Dendritic cell treated with granulocyte-macrophage colony-stimulating factor and Interleukin-4, amounts not matched to agents 40 ng/mL and 50 ng/mL, for 4 days (primary cell): ENCODE results near the gene PERM1.
"Not testable (repeated sequence)": the region's sequence is repeated elsewhere in the genome, so short reads cannot be mapped to it uniquely, and the experiment has no call there.

Experiments used
- H3K27ac Mint-ChIP-seq: one replicate; pipeline ENCODE4 v1.8.0; 2022; ENCODE audit warnings: mild to moderate bottlenecking, mixed read lengths
- H3K27me3 Mint-ChIP-seq: one replicate; pipeline ENCODE4 v1.8.0; 2022; ENCODE audit warnings: mild to moderate bottlenecking, mixed read lengths
- H3K36me3 Mint-ChIP-seq: one replicate; pipeline ENCODE4 v1.8.0; 2022; ENCODE audit warnings: low read depth, mixed read lengths
- H3K4me1 Mint-ChIP-seq: one replicate; pipeline ENCODE4 v1.8.0; 2022; ENCODE audit warnings: low read depth, mixed read lengths
- H3K4me3 Mint-ChIP-seq: one replicate; pipeline ENCODE4 v1.8.0; 2022; ENCODE audit warnings: mild to moderate bottlenecking, moderate library complexity, mixed read lengths
- H3K9me3 Mint-ChIP-seq: one replicate; pipeline ENCODE4 v1.8.0; 2022; ENCODE audit warnings: mixed read lengths
- intact Hi-C: fragments of 100-400 bp; cut with micrococcal nuclease; formaldehyde crosslinking; loops from one replicate; pipeline ENCODE4 v1.15.0; 2022

PERM1 gene

GRCh38 chr1:997713-997992 is 15.8 kb upstream of the PERM1 start:
- Mint-ChIP-seq H3K9me3 (peaks cover 1% of the 10 kb centered on the region), H3K4me3 (no peak overlapping the region), H3K36me3 (no peaks in the 10 kb centered on the region), H3K4me1 (peaks cover 14% of the 10 kb centered on the region), H3K27me3 (peaks cover 80% of the 10 kb centered on the region), H3K27ac (no peak overlapping the region)
- intact Hi-C loops = no loop called here

DNA sequence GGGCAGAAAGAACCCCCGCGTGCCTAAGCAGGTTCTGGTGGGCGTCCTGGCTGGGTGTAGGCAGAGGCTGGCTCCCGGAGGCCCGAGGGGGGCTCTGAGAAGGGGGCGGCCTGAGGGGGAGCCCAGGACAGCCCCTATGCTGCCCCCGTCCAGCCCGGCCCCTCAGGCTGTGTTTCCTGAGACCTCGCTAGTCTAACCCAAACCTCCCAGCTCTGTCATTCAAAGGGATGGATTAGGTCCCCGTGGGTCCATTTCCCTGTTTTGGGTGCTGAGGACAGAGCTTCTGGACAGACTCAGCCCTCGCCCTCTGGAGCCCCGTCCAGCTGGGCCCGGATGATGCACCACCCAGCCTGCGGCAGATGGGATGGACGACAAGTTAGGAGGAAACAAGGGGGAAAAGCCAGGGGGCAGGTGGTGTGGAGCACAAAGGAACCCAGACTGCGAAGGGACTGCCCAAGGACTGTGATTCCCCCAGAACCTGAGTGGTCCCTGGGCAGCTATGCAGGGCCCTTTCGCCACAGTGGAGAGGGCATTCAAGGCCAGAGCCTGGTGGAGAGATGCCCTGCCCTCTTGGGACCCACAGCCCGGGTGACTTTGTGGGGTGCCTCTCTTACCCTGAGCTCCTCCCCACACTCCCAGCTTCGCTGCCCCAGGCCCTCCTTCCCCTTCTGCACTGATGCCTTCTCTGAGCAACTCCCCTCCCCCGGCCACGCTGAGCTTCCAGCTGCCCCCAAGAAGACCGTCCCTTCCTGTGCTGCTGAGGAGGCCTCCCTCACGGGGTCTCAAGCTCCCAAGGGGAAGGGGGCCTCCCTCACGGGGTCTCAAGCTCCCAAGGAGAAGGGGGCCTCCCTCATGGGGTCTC is 15.2 kb upstream of the PERM1 start:
- Mint-ChIP-seq H3K4me1 (peaks cover 13% of the 10 kb centered on the region), H3K27ac (no peak overlapping the region), H3K27me3 (peaks cover 78% of the 10 kb centered on the region), H3K36me3 (no peaks in the 10 kb centered on the region), H3K9me3 (peaks cover 7% of the 10 kb centered on the region), H3K4me3 (no peak overlapping the region)
- intact Hi-C loops = no loop called here

DNA sequence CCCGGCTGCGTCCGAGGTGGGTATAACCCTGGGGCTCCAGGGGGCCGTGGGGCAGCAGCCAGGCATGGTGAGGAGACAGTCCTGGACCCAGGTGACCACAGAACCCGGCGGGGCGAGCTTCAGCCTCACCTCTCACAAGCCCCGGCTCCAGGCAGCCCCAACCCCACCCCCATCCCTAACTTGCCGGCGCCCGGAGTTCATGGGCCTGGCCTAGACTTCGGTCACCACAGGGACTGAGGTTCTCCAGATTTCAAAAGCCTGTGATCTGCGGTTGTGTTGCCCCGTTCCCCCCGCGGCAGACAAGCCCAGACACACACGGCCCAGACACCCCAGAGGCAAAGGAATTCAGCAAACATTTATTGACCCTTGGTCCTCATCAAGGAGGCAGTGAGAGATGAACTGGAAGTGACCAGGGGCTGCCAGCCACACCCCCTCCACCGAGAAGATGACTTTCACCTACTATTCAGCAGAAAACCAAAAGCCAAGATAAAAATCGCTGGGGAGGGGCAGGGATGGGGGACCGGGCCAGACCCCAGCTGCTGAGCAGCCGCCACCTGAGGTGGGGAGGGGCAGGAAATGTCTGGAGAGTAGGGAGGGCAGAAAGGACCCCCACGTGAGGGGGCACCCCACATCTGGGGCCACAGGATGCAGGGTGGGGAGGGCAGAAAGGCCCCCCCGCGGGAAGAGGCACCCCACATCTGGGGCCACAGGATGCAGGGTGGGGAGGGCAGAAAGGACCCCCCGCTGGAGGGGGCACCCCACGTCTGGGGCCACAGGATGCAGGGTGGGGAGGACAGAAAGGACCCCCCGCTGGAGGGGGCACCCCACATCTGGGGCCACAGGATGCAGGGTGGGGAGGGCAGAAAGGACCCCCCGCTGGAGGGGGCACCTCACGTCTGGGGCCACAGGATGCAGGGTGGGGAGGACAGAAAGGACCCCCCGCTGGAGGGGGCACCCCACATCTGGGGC is 14.1 kb upstream of the PERM1 start:
- H3K36me3 Mint-ChIP-seq = no peaks in the 10 kb centered on the region
- no peak overlapping the region for H3K27ac Mint-ChIP-seq
- H3K4me3 Mint-ChIP-seq = no peak overlapping the region
- peaks cover 82% of the 10 kb centered on the region for H3K27me3 Mint-ChIP-seq
- intact Hi-C loops = no loop called here
- H3K4me1 Mint-ChIP-seq = peaks cover 6% of the 10 kb centered on the region
- H3K9me3 Mint-ChIP-seq = peaks cover 13% of the 10 kb centered on the region

DNA sequence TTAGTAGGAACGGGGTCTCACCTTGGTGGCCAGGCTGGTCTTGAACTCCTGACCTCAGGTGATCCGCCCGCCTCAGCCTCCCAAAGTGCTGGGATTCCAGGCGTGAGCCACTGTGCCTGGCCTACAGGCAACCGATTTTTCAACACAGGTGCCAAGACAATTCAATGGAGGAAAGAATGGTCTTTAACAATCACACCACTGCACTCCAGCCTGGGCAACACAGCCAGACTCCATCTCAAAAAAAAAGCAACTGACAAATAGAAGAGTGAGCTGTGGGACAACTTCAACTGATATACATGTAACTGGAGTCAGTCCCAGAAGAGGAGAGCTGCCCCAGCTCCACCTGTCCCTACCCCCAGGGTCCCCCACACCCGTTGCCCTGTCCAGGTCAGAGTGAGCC is 12.7 kb upstream of the PERM1 start:
- H3K4me1 Mint-ChIP-seq, H3K4me3 Mint-ChIP-seq, H3K36me3 Mint-ChIP-seq, H3K27ac Mint-ChIP-seq, intact Hi-C loops: not testable (repeated sequence)
- Mint-ChIP-seq H3K27me3 (peaks cover 86% of the 10 kb centered on the region), H3K9me3 (peaks cover 13% of the 10 kb centered on the region)

DNA sequence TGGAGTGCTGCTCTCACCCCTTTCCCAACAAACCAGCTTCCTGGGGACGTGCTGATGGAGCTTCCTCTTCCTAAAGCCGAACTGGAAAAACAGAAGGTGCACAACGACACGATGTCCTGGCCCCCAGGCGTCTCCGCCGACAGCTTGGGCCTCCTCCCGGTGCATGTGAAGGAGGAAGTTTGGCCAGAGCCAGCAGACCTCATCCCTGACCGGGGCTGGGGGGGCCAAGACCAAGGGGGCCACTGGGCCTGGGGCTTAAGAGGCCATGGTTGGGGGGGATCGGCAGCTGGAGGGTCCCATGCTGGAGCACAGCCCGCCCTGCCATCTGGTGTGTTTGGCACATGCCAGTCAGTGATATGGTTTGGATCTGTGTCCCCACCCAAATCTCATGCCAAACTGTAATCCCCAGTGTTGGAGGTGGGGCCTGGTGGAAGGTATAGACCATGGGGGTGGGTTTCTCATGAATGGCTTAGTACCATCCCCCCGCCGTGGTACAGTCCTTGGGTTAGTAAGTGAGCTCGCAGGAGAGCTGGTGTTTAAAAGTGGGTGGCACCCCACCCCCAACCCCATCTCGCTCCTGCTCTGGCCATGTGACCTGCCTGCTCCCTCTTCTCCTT is 11.6 kb upstream of the PERM1 start:
- Mint-ChIP-seq H3K36me3 (no peaks in the 10 kb centered on the region), H3K4me3 (no peak overlapping the region), H3K9me3 (peaks cover 13% of the 10 kb centered on the region), H3K27me3 (peaks cover 93% of the 10 kb centered on the region), H3K27ac (no peak overlapping the region), H3K4me1 (no peaks in the 10 kb centered on the region)
- intact Hi-C loops = no loop called here

DNA sequence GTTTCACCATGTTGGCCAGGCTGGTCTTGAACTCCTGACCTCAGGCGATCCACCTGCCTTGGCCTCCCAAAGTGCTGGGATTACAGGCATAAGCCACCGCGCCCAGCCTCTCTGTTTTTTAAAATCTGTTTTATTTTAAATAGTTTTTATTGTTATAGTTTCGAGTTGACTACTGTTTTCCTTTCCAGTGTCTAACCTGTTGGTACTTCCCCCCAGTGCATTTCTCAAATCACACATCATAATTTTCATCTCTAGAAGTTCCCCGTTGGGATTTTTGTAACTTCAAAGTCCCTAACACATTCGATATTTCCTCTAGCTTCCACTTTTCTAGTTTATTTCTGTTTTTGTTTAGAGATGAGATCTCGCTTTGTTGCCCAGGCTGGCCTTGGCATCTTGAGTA is 10.5 kb upstream of the PERM1 start:
- no peak overlapping the region for H3K27ac Mint-ChIP-seq
- H3K36me3 Mint-ChIP-seq = no peaks in the 10 kb centered on the region
- H3K27me3 Mint-ChIP-seq = peaks cover 93% of the 10 kb centered on the region
- intact Hi-C loops = no loop called here
- no peaks in the 10 kb centered on the region for H3K4me1 Mint-ChIP-seq
- no peak overlapping the region for H3K4me3 Mint-ChIP-seq
- H3K9me3 Mint-ChIP-seq = peaks cover 13% of the 10 kb centered on the region

GRCh38 chr1:991895-992294 is 10.0 kb upstream of the PERM1 start:
- no peak overlapping the region for H3K27ac Mint-ChIP-seq
- no peaks in the 10 kb centered on the region for H3K36me3 Mint-ChIP-seq
- no peaks in the 10 kb centered on the region for H3K4me1 Mint-ChIP-seq
- H3K27me3 Mint-ChIP-seq = peaks cover 90% of the 10 kb centered on the region
- no peak overlapping the region for H3K4me3 Mint-ChIP-seq
- H3K9me3 Mint-ChIP-seq = peaks cover 13% of the 10 kb centered on the region
- intact Hi-C loops = no loop called here

- H3K27me3 Mint-ChIP-seq = peaks cover 92% of the 10 kb centered on the region
- H3K4me3 Mint-ChIP-seq, intact Hi-C loops, H3K36me3 Mint-ChIP-seq, H3K27ac Mint-ChIP-seq, H3K4me1 Mint-ChIP-seq: not testable (repeated sequence)
- peaks cover 13% of the 10 kb centered on the region for H3K9me3 Mint-ChIP-seq
Observed at GRCh38 chr1:991275-991674, 9.4 kb upstream of the PERM1 start.

- H3K4me3 Mint-ChIP-seq, H3K4me1 Mint-ChIP-seq, H3K36me3 Mint-ChIP-seq, H3K27ac Mint-ChIP-seq, intact Hi-C loops: not testable (repeated sequence)
- Mint-ChIP-seq H3K27me3 (peaks cover 85% of the 10 kb centered on the region), H3K9me3 (peaks cover 13% of the 10 kb centered on the region)
Observed at GRCh38 chr1:988061-988460, 6.2 kb upstream of the PERM1 start.

GRCh38 chr1:985126-985525 is 3.2 kb upstream of the PERM1 start:
- Mint-ChIP-seq H3K36me3 (no peaks in the 10 kb centered on the region), H3K9me3 (no peaks in the 10 kb centered on the region), H3K27me3 (peaks cover 77% of the 10 kb centered on the region), H3K4me3 (no peak overlapping the region), H3K4me1 (no peaks in the 10 kb centered on the region), H3K27ac (no peak overlapping the region)
- intact Hi-C loops = loop anchor here (2.0 kb wide), 1 partner anchor 80 kb away; no protein-coding TSS in a partner anchor

- Mint-ChIP-seq H3K9me3 (no peaks in the 10 kb centered on the region), H3K4me1 (no peaks in the 10 kb centered on the region), H3K27ac (no peak overlapping the region), H3K36me3 (no peaks in the 10 kb centered on the region), H3K4me3 (no peak overlapping the region), H3K27me3 (peaks cover 73% of the 10 kb centered on the region)
- intact Hi-C loops = loop anchor here (2.0 kb wide), 1 partner anchor 80 kb away; no protein-coding TSS in a partner anchor
Observed at GRCh38 chr1:984476-984814, 2.6 kb upstream of the PERM1 start.

GRCh38 chr1:983798-984475 is 2.0 kb upstream of the PERM1 start:
- H3K4me3 Mint-ChIP-seq = no peak overlapping the region
- H3K36me3 Mint-ChIP-seq = no peaks in the 10 kb centered on the region
- no peaks in the 10 kb centered on the region for H3K9me3 Mint-ChIP-seq
- no peaks in the 10 kb centered on the region for H3K4me1 Mint-ChIP-seq
- no peak overlapping the region for H3K27ac Mint-ChIP-seq
- intact Hi-C loops = loop anchor here (2.0 kb wide), 1 partner anchor 81 kb away; no protein-coding TSS in a partner anchor
- H3K27me3 Mint-ChIP-seq = peaks cover 71% of the 10 kb centered on the region

DNA sequence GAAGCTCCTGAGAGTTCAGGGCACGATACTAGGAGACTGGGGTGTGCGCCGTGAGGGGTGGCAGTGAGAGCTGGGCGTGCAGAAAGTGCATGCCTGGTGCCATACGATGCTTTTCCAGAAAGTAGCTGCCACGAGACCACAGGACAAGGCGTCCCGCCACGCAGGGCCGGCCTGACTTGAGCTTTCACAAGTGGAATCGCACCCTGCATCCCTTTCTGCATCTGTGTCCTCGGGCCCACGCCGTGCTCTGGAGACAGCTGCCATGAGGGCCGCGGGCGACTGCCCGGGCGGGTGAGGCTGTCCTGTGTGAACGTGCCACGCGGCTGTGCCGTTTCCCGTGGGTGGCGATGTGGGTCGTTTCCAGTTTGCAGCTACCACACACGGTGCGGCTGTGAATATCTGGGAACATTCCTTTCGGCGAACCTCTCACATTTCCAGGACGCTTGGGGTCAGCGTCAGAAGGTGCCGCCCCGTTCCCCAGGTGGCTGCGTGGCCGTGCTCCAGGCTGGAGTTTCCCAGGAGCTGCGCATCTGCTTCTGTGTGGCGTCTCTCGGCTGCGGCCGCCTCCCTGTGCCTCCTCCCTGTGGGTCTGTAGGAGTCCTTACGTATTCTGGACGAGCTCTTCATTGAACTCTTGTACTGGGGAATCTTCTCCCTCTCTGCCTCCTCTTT is 1.0 kb upstream of the PERM1 start:
- intact Hi-C loops = no loop called here
- H3K27ac Mint-ChIP-seq = no peak overlapping the region
- H3K4me3 Mint-ChIP-seq = no peak overlapping the region
- no peaks in the 10 kb centered on the region for H3K36me3 Mint-ChIP-seq
- H3K27me3 Mint-ChIP-seq = peaks cover 65% of the 10 kb centered on the region
- no peaks in the 10 kb centered on the region for H3K4me1 Mint-ChIP-seq
- no peaks in the 10 kb centered on the region for H3K9me3 Mint-ChIP-seq
